Measurements from ENCODE around the gene C3orf18. TPM values are rescaled to one million over a fixed set of nuclear protein-coding genes. Genes with fewer than 3 reads are reported as not detected.
A peak's percentile ranks its signal among the peaks of the same experiment; 100 is the strongest.

The C3orf18 gene
- polyA plus RNA-seq, 1 donor = 6.8 TPM

- no peak overlapping the region for H3K4me3 ChIP-seq (ENCODE audit: low read length)
- peaks cover 6% of the 10 kb centered on the region for H3K4me1 ChIP-seq (ENCODE audit: control insufficient read depth, insufficient read depth, low read length)
- DNase-seq = no peak
- H3K9me3 ChIP-seq (ENCODE audit: control insufficient read depth, low read depth, low read length) = no peaks in the 10 kb centered on the region
- H3K27ac ChIP-seq (ENCODE audit: low read length) = no peak overlapping the region
- peaks cover 43% of the 10 kb centered on the region for H3K36me3 ChIP-seq (ENCODE audit: control insufficient read depth, insufficient read depth, low read length)
- H3K27me3 ChIP-seq (ENCODE audit: control insufficient read depth, insufficient read depth, low read length) = no peaks in the 10 kb centered on the region
- no CpG with 5 or more reads among the region's 9 CpGs for WGBS (ENCODE audit: insufficient coverage, low lambda C conversion rate)
These were observed 13.3 kb upstream of the C3orf18 start for GRCh38 chr3:50580683-50581458.

DNA sequence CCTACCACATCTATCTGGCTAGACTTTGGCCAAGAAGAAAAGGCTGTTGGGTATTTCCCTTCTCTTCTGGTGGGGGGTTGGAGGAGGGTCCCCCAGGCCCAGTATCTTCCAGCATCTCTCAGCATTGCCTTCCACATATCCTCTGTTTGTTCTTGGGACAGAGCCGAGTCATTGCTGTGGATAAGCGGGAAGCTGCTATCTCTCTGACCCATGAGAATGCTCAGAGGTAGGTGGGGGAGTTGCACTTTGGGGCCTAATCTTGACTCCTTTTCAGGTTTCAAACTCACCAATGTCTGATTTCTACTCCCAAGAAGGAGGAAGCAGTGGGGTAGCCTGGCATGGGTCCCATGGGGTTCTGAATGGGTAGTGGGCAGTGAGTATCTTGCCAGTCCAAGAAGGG lies 9.8 kb upstream of the C3orf18 start:
- Histone ChIP-seq H3K9me3 (ENCODE audit: control insufficient read depth, low read depth, low read length) (no peaks in the 10 kb centered on the region), H3K36me3 (ENCODE audit: control insufficient read depth, insufficient read depth, low read length) (peaks cover 56% of the 10 kb centered on the region)

DNA sequence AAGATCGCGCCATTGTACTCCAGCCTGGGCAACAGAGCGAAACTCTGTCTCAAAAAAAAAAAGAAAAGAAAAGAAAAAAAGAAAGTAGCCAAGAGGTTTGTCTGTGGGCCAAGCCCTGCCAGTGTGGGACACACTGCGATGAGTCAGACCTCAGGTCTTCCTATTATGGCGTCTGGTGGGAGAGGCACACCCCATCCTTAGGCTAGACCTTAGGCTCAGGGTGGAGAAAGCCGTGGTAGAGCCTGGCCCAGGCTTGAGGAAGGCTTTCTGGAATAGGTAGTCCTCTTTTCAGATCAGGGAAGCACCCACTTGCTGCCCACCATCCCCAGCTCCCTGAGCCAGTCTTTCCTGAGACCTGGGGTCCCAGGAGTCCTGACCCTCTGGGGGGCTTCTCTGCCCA lies 7.8 kb upstream of the C3orf18 start:
- H3K36me3 ChIP-seq (ENCODE audit: control insufficient read depth, insufficient read depth, low read length) = peaks cover 51% of the 10 kb centered on the region
- WGBS (ENCODE audit: insufficient coverage, low lambda C conversion rate) = no CpG with 5 or more reads among the region's 6 CpGs
- no peak for DNase-seq
- H3K27ac ChIP-seq (ENCODE audit: low read length) = no peak overlapping the region
- H3K4me1 ChIP-seq (ENCODE audit: control insufficient read depth, insufficient read depth, low read length) = peaks cover 36% of the 10 kb centered on the region
- H3K9me3 ChIP-seq (ENCODE audit: control insufficient read depth, low read depth, low read length) = no peaks in the 10 kb centered on the region
- H3K27me3 ChIP-seq (ENCODE audit: control insufficient read depth, insufficient read depth, low read length) = no peaks in the 10 kb centered on the region
- H3K4me3 ChIP-seq (ENCODE audit: low read length) = no peak overlapping the region

More for the DNA sequence above, 9.8 kb upstream of the C3orf18 start:
- H3K4me3 ChIP-seq (ENCODE audit: low read length) = no peak overlapping the region
- no peaks in the 10 kb centered on the region for H3K27me3 ChIP-seq (ENCODE audit: control insufficient read depth, insufficient read depth, low read length)
- peaks cover 18% of the 10 kb centered on the region for H3K4me1 ChIP-seq (ENCODE audit: control insufficient read depth, insufficient read depth, low read length)
- no peak overlapping the region for H3K27ac ChIP-seq (ENCODE audit: low read length)
- no CpG with 5 or more reads among the region's 2 CpGs for WGBS (ENCODE audit: insufficient coverage, low lambda C conversion rate)
- no peak for DNase-seq

GRCh38 chr3:50574444-50574831 lies 6.9 kb upstream of the C3orf18 start:
- Histone ChIP-seq H3K9me3 (ENCODE audit: control insufficient read depth, low read depth, low read length) (no peaks in the 10 kb centered on the region), H3K27me3 (ENCODE audit: control insufficient read depth, insufficient read depth, low read length) (no peaks in the 10 kb centered on the region), H3K27ac (ENCODE audit: low read length) (no peak overlapping the region), H3K4me3 (ENCODE audit: low read length) (no peak overlapping the region), H3K36me3 (ENCODE audit: control insufficient read depth, insufficient read depth, low read length) (peaks cover 45% of the 10 kb centered on the region), H3K4me1 (ENCODE audit: control insufficient read depth, insufficient read depth, low read length) (peaks cover 42% of the 10 kb centered on the region)
- WGBS (ENCODE audit: insufficient coverage, low lambda C conversion rate) = no CpG with 5 or more reads among the region's 1 CpG
- DNase-seq = no peak

GRCh38 chr3:50573566-50574443 lies 6.3 kb upstream of the C3orf18 start:
- H3K4me3 ChIP-seq (ENCODE audit: low read length) = no peak overlapping the region
- no peaks in the 10 kb centered on the region for H3K27me3 ChIP-seq (ENCODE audit: control insufficient read depth, insufficient read depth, low read length)
- H3K4me1 ChIP-seq (ENCODE audit: control insufficient read depth, insufficient read depth, low read length) = peaks cover 42% of the 10 kb centered on the region
- H3K9me3 ChIP-seq (ENCODE audit: control insufficient read depth, low read depth, low read length) = no peaks in the 10 kb centered on the region
- peak in 1 of 2 donors; percentile 18 for DNase-seq
- no CpG with 5 or more reads among the region's 8 CpGs for WGBS (ENCODE audit: insufficient coverage, low lambda C conversion rate)
- H3K36me3 ChIP-seq (ENCODE audit: control insufficient read depth, insufficient read depth, low read length) = peaks cover 39% of the 10 kb centered on the region
- H3K27ac ChIP-seq (ENCODE audit: low read length) = no peak overlapping the region

DNA sequence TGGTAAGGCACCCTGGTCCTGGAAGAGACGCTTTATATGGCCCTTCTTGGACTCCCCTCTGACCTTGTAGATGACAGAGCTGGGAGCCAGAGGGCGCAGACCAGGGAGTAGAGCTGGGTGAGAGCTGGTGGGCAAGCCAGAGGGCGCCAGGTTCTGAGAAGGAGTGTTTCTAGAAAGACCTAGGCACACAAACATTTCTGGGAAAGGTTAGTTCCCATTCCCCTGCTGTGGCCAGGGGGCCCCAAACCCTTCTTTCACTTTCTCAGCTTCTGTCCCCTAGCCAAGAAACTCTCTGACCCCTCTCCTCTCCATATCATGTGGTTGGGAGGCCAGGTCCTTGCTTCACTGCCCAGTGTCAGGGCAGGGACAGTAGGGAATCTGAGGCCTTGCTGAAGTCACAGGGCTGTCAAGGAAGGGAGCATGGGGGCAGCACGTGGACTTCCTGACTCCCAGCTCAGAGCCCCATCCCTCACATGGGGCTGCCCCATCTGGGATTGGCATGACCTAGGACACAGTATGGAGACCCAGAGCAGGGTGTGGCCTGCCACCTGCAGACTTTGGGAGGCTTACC lies 5.3 kb upstream of the C3orf18 start:
- Histone ChIP-seq H3K27ac (ENCODE audit: low read length) (peak overlapping the region; percentile 23), H3K36me3 (ENCODE audit: control insufficient read depth, insufficient read depth, low read length) (peaks cover 30% of the 10 kb centered on the region), H3K4me1 (ENCODE audit: control insufficient read depth, insufficient read depth, low read length) (peaks cover 49% of the 10 kb centered on the region), H3K4me3 (ENCODE audit: low read length) (no peak overlapping the region), H3K27me3 (ENCODE audit: control insufficient read depth, insufficient read depth, low read length) (no peaks in the 10 kb centered on the region), H3K9me3 (ENCODE audit: control insufficient read depth, low read depth, low read length) (no peaks in the 10 kb centered on the region)
- WGBS (ENCODE audit: insufficient coverage, low lambda C conversion rate) = no CpG with 5 or more reads among the region's 4 CpGs
- peak; percentile 46 to 72 for DNase-seq

DNA sequence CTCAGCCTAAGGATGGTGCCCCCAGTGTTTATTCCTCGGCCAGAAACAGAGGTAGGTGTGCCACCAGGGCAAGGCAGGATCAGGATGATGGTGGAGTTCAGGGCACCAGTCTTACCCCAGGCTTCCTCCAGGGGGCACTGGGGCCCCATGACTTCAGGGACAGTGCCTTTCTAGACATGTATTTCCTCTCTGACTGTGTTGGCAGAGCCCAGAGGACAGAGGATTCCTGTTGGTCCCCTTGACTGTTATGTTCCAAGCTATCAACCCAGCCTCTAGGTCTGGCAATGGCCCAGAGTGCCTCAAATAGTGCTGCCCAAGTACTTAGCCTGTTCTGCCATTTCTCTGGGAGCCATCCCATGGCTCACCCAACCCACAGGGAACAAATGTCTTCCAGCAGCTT lies 4.6 kb upstream of the C3orf18 start:
- Histone ChIP-seq H3K4me3 (ENCODE audit: low read length) (no peak overlapping the region), H3K27me3 (ENCODE audit: control insufficient read depth, insufficient read depth, low read length) (peaks cover 2% of the 10 kb centered on the region), H3K4me1 (ENCODE audit: control insufficient read depth, insufficient read depth, low read length) (peaks cover 53% of the 10 kb centered on the region), H3K9me3 (ENCODE audit: control insufficient read depth, low read depth, low read length) (no peaks in the 10 kb centered on the region), H3K27ac (ENCODE audit: low read length) (peak overlapping the region; percentile 23), H3K36me3 (ENCODE audit: control insufficient read depth, insufficient read depth, low read length) (peaks cover 24% of the 10 kb centered on the region)
- DNase-seq = peak; percentile 66 to 73
- WGBS (ENCODE audit: insufficient coverage, low lambda C conversion rate) = no CpG with 5 or more reads among the region's 1 CpG

- Histone ChIP-seq H3K36me3 (ENCODE audit: control insufficient read depth, insufficient read depth, low read length) (peaks cover 24% of the 10 kb centered on the region), H3K27me3 (ENCODE audit: control insufficient read depth, insufficient read depth, low read length) (peaks cover 8% of the 10 kb centered on the region), H3K4me1 (ENCODE audit: control insufficient read depth, insufficient read depth, low read length) (peaks cover 55% of the 10 kb centered on the region), H3K9me3 (ENCODE audit: control insufficient read depth, low read depth, low read length) (no peaks in the 10 kb centered on the region), H3K4me3 (ENCODE audit: low read length) (no peak overlapping the region), H3K27ac (ENCODE audit: low read length) (peak overlapping the region; percentile 89)
- WGBS (ENCODE audit: insufficient coverage, low lambda C conversion rate) = no CpG with 5 or more reads among the region's 4 CpGs
- DNase-seq = peak in 1 of 2 donors; percentile 14
These were observed 3.9 kb upstream of the C3orf18 start for GRCh38 chr3:50571486-50571885.

DNA sequence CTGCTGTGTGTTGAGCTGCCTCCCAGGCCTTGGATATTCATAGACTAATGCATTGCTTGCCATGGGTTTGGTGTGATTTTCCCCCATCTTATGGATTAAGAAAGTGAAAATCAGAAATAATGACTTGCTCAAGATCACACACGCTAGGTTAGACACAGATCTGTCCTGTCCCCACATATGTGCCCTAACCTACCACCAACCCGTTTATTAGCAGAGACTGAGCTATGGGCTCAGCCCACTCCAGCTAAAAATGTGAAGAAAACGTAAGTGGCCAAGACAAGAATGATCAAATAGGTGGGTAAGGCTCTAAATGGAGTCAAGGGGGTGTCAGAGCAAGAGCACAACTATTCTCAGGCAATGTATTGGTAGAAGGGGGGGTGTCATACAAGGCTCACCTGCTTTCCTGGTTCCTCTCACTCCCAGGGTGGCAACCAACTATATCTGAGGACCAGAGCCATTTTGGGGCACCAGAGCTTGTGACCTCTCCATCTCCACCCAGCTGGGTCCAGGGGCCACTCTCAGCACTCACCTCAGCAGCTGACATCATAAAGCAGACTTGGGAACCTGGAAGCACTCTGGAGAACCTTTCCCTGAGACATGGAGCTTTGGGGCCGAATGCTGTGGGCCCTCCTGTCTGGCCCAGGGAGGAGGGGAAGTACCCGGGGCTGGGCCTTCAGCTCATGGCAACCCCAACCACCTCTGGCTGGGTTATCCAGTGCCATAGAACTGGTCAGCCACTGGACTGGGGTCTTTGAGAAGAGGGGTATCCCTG lies 3.1 kb upstream of the C3orf18 start:
- Histone ChIP-seq H3K4me3 (ENCODE audit: low read length) (no peak overlapping the region), H3K4me1 (ENCODE audit: control insufficient read depth, insufficient read depth, low read length) (peaks cover 55% of the 10 kb centered on the region), H3K27ac (ENCODE audit: low read length) (peak overlapping the region; percentile 89), H3K36me3 (ENCODE audit: control insufficient read depth, insufficient read depth, low read length) (peaks cover 21% of the 10 kb centered on the region), H3K27me3 (ENCODE audit: control insufficient read depth, insufficient read depth, low read length) (peaks cover 11% of the 10 kb centered on the region), H3K9me3 (ENCODE audit: control insufficient read depth, low read depth, low read length) (no peaks in the 10 kb centered on the region)
- DNase-seq = peak in 1 of 2 donors; percentile 63
- 86% methylated on average over 1 of the region's 5 CpGs for WGBS (ENCODE audit: insufficient coverage, low lambda C conversion rate)

All from large intestine (tissue), 3 donors.